HG02571 (cell line): ENCODE results near the gene SLC6A20.

Experiments used
- ATAC-seq: cut with Tn5 transposase; IDR thresholded peaks from one replicate; pipeline ENCODE4 v1.9.1; 2021; ENCODE audit warnings: mild to moderate bottlenecking, moderate library complexity; ENCODE audit not compliant: unreplicated experiment

The SLC6A20 gene

DNA sequence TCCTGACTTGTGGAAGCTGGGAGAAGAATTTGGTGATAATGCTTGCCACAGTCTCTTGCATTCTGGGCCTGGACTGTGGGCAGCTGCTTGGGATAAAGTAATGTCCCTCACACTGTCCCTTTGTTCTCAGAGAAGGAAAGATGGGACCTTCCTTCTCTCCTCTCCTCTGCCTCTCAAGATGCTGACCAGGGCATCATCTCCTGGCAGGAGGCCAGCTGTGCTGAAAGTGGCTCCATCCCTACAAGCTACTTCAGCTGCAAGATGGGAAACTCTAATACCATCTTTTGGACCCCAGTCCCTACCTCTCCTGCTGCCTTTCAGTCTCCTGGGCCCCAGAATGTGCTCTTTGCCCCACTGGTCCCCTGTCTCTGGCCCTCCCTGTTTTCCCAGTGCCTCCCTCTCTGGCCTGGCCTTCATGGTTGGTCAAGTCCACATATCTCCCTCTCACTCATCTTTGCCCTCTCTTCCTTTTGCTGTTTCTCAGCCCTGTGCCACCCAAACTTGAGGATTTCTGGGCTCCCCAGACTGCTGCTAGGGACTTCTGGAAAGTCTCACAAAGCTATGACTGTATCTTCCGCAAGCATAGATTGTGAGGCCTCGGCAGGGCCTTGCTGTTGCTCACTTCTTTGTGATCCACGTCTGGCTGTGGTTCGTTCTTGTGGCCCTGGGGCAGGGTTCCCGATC lies 7.1 kb upstream of the SLC6A20 start:
- ATAC-seq: no peak

DNA sequence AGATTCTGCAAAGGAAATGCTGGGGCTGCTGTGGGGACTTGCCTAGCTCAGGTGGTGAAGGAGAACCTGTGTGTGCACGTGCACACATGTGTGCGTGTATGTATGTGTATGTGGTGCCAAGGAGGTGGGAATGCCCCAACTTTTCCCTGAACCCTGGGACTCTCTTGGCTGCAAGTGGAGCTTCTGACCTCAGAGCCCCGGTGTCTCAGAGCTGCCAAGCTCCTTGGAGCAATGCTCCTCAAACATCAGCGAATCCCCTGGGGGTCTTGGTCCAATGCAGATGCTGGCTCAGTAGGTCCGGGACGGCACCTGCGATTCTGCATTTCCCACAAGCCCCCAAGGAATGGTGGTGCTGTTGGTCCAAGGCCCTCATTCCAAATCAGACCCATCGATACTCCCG lies 5.8 kb upstream of the SLC6A20 start:
- ATAC-seq: no peak

DNA sequence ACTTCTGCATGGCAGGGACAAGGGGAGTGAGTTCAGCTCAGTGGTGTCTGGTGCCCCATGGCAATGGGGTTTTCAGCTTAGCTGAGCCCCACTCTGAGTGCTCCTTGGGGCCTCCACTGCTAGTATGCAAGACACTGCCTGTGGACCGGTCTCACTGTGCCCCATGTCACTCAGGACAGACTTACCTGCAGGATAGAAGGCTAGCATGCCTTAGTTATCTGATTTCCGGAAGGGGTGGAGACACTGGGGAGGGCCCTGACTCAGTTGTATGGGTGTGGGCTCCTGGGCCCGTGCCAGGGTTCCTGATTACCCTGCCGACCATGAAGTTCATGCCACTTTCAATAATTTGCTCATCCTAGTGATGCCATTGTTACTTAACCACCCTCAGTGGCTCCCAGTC lies 4.3 kb upstream of the SLC6A20 start:
- ATAC-seq: no peak

DNA sequence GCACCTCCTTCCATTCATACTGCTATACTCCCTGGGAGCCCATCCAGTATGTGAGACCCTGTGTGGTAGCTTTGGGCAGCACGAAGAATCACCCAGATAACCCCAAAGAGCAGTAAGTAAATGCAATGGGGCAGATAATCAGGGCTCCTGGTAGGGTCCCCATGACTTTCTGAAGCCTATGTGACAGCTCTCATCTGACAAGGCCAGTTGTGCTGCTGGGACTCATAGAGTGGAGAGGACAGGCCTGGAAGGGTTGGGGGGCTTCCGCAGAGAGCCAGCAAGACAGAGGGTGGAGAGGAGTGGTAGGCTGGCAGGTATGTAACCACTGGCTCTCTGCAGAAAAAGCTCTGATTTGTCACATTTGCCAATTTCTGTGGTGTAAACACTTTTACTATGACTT lies 3.2 kb upstream of the SLC6A20 start:
- no peak for ATAC-seq

DNA sequence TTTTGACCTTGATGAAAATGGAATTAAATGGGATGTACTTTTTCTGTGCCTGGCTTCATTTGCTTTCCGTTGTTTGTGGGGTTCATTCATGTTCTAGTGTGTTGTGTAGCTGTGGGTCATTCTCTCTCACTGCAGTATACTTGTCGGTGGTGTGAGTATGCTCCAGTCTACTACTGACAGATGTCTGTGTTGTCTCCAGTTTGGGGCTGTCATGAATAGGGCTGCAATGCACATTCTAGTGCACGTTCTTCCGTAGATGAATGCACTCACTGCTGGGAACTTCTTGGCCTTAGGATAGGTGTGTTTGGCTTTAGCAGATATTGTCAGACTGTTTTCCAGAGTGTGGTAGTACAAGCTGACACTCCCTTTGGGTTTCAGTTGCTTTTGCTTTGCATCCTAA lies 1.7 kb upstream of the SLC6A20 start:
- no peak for ATAC-seq

DNA sequence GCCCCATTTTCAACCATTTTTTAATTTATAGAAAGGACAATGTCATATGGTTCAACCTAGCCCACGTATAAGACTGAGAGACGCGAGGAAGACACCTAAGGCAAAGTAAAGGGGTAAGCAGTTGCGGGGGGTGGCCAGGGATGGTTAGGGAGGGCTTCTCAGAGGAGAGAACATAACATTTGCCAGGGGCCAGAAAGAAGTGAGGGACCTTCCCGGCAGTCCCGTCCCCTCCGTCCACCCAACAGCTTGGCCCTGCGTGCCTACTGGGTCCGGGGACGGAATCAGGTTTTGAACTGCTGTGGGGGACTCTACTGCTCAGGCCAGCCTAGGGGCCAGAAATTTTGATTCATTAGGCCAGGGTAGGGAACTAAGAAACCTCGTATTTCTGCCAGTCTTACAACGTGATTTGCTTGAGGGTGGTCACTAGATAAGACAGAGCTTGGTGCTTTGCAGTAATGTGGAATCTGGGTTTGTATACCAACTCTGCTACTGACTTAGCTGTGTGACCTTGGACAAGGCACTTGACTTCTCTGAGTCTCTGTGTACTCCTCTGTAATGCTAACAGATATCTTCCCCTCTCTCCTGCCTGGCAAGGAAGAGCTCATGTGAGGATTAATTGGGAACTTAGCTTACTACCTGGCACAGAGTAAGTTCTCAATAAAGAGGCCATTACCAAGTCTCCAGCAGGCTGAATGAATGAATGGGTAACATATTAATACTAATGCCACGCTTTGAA lies 734 bp upstream of the SLC6A20 start:
- no peak for ATAC-seq

DNA sequence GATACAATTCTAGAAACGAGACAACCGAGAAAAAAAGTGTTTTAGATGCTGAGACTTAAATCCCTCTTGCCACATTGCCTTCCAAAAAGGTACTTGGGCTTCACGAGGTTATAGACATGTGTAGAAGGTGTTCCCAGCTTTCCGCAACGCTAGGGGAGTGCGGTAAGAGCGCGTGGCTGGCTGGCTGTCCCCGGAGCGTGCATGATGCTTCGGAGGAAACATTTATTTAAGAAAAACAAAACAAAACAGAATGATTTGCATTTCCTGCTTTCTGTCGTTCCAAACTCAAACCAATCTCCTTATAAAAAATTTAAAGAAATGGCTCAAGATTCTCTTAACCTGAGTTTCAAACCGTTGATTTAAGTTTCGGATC lies 841 bp downstream of the SLC6A20 start:
- ATAC-seq: no peak

DNA sequence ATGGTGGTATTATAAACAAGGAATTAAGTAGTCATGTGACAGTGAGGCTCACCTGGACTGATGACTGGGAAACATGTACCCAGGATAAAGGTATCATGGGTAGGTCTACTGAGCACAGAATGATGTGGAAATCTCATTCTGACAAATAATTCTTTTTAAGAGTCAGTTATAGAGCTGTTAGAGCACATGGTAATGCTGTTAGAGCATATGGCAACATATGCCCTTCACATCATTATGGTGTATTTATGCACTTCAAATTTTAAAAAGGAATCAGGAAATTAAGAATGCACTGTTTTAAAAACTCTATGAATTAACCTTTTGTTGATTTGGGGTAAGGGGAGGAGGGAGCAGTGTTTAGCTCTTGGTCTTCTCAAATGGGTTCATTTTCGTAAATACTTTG lies 1.7 kb downstream of the SLC6A20 start:
- no peak for ATAC-seq

DNA sequence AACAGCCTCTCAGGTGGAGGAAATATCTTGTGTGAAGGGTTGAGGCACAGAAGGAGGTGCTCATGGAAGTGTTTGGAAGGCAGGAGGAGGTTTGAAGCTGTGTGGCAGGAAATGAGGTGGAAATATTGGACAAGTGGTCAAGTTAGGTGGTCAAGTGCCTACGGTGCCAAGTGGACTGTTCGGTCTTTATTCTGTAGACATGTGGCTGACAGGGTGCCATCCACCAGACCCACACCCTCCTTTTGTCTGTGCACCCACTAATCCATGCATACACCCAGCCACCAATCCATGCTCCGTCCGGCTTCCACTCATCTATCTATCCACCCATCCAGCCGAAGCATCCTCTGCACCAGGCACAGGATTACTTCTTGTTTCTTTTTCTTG lies 2.2 kb downstream of the SLC6A20 start:
- ATAC-seq: no peak

DNA sequence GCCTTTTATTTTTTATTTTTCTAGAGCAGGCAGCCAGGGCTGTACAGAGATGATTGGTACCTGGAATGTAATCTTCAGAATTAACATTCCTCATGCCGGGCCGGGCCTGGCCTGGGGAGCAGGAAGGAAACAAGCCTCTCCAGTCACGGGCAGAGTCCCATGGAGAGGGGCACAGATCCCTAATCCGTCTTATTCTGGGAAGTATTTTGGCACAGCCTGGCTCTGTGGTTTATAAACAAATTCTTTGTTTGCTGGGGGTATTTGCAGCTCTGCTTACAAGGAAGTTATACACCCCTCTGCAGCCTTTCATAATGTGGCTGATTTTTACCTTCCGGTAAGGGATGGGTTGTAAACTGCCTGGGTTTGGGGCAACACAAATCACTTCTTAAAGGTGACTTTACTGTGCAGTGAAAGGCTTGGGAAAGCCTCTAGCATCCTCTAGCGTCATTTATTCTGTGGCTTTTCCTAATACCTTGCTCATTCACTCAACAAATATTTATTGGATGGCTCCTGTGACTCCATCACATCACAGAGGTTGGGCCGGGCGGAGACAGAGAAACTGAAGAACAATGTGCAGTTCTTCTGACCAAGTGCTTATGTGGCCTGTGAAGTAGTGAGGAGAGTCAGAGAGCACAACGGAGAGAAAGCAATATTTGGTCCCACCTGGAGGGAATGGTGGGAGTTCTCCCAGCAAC lies 2.7 kb downstream of the SLC6A20 start:
- ATAC-seq: no peak

DNA sequence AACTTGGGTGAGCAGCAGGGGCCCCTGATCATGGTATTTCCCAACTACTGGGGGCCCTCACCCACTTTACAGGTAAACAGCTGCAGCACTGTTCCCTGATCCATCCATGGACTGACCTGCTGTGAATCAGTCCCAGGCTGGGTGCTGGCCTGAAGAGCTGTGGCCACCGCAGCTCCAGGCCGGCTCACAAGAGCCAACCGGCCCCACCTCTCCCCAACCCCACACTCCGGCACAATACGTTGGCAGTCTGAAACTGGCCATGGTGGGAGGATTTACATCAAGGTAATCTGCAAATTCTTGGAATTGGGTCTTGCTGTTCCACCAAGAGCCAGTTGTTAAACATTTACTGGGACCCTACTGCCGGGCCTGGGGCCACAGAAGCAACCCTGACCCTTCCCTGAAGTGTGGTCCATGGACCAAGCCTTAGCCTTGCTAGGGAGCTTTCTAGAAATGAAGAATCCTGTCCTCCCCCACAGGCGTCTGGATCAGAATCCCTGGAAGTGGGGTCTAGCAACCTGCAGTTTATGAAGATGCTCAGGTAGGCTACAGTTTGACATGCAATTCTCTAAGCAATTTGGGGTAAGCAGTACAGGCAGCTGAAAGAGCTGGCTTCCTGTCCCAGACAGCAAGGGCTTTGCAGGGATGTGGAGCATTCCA lies 3.7 kb downstream of the SLC6A20 start:
- ATAC-seq: no peak

DNA sequence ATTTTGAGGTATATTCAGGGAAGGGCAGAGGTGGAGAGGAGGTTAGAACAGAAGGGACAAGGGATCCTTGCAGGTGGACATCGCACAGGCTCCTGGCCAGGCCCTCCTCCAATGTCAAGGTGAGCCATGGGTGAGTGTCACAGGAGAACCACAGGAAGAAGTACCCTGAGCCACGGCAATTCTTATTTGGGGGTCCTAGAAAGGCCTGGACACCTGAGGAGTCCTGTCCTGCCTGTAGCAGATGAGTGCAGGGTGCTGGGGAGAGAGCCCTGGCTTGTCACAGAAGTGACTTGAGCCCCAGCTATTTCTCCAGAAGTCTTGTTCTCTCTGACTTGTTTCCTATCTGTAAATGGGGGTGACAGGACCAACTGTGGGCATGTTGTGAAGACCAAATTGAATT lies 4.3 kb downstream of the SLC6A20 start:
- ATAC-seq: no peak

DNA sequence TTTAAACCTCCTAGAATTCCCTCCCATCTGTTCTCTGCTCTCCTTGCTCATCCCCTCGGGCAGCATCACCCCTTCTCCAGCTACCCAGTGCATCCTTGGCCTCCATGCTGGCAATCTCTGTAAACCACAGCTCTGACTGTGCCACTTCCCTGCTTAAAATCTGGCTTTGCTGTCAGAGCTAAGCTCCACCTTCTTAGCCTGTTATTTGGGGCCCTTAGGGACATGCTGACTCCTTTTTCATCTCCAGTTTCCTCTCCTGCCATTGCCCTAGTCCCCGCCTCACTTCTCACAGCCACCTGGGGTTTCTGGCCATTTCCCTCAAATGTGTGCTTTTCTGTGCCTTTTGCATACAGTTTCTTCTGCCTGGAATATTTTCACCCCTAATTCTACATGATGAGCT lies 5.7 kb downstream of the SLC6A20 start:
- no peak for ATAC-seq

DNA sequence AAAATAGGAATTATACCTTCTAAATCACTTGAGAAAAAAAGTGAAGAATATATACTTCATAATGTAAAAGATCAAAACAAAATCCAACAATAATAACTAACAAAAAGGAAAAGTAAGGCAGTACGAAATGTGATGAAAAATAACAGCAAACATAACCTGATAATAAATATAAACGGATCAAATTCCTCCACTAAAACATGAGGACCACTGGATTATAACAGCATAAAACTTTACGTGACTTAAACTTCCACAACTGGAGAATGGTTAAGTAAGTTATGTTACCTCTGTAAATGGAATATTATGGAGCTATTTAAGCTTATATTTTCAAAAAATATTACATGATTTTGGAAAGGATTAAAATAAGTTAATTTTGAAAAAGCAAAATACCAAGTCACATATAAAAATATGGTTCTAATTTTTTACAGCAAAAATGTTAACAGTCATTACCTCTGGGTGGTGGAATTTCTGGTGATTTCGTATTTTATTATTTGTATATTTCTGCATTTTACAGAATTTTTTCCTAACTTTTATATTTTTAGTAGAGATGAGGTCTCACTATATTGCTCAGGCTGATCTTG lies 7.0 kb downstream of the SLC6A20 start:
- no peak for ATAC-seq

DNA sequence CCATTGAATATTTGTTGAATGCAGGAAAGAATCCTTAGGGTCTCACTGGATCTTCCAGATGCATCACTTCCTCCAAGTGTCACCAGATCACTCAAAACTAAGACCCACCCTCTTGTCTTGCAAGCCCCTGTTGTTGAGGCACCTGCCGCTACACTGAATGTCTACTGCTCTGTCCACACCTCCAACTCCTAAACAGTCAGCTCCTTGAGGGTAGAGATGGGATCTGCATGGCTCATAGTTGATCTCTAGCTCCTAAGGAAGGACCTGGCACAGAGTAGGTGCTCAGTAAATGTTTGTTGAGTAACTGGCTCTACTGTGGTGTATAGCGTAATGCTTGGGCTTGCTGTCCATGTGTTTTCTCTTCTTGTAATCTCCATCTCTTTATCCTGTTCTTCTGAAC lies 8.8 kb downstream of the SLC6A20 start:
- no peak for ATAC-seq

DNA sequence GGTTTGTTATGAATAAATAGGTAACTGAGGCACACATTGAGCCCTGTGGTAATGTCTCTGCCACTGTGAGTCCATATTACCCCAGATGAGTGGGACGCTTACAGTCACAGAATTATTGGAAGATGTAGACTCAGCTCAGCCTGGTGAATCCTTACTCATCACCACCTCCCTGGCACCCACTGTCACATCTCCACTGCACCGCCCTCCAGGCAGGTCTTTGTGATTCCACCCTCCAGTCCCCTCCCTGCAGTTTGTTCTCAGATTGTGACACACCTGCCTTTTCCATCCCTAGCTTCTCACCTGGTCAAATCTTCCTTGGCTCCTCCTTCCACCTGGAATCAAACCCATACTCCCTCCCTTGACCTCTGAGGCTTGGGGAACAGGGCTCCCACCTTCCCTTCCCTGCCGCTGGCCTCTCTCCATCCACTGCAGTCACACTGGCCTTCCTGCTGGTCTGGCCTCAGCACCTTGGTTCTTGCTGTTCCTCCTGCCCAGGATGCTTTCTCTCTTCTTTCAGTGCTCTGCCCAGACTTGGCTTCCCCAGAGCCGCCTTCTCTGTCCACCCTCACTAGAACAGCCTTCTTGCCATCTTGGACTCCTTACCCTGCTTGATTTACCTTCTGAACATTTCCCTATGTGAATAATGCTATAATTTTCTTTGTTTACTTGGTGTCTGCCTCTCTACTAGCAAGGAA lies 9.4 kb downstream of the SLC6A20 start:
- no peak for ATAC-seq

DNA sequence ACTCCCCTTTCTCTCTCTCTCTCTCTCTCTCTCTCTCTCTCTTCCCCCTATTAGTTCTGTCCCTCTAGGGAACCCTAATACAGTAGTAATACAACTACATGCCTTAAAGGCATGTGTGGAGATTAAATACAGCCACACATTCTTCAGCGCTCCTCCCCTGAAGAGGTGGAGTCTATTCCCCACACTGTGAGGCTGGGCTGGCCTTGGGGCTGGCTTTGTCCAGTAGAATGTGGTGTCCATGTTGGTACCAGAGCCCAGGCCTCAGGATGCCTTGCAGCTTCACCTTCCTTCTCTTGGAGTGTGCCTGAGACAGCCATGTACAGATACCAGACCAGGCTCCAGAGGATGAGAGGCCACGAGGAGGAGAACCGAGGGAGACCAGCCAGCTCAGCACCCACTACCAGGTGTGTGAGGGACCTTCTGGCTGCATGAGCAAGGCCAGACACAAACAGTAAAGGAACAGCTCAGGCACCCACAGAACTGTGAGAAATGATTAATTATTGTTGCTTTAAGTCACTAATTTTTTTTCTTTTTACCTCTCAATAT lies 10.7 kb downstream of the SLC6A20 start:
- ATAC-seq: no peak

DNA sequence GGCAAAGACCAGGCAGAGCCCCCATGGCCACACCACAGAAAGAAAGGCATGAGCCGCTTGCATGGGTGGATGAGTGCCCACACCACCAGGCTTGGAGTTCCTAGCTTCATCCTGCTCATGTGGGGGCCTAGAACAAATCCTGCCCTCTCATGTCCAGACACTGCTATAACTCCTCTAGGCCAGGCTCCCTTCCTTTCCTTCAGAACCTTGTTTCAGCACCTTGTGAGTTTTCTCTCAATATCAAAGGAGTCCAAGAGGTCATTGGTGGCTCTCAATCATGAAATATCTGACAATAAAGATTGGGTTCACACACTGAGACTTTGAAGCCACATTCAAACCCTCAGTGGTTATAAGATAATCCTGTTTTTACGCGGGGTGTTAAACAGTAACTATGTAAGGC lies 12.7 kb downstream of the SLC6A20 start:
- no peak for ATAC-seq

DNA sequence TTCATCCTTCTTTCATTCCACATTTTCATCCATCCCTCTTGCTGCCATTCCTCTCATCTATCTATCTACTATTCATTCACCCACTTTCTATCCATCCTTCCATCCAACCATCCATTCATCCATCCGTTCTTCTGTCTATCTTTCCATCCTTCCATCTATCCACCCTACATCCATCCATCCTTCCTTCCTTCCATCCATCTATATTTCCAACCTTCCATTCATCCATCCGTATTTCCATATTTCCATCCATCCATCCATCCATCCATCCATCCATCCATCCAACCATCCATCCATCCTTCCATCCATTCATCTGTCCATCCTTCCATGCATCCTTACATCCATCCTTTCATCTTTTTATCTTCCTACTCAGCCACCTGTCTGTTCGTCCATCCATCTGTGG lies 14.0 kb downstream of the SLC6A20 start:
- no peak for ATAC-seq

DNA sequence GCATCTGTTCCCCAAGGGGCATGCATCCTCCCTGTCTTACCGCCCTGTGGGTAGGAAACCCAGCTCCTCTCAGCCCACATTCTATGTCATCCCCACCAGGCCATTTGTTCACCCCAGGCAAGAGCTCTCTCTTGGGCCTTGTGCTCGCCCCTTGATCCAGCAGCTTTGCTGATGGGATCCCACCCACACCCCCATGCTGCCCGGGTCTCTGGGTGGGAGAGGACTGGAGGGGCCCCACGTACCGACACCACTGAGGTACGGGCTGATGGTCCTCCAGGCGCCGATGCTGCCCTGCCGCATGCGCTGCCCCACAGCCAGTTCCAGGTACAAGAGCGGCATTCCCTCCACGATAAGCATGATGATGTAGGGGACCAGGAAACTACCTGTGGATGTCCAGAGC lies 14.5 kb downstream of the SLC6A20 start:
- no peak for ATAC-seq

DNA sequence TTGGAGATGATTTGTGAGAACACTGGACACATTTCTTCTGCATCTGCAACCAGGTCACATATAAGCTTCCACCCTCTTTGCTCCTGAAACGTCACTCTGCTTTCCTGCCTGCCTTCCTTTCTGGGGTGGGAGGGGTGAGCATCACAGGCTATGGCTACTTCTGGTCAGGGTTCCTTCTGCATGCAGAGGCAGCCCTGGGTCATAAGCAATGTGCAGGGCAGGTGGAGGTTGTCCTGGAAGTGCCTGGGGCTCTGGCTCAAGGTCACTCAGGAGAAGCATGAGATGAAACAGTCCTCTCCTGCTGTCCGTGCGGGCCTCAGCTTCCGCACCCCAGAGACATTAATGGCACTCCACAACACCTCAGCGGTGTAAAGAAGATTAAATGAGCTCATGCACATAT lies 15.1 kb downstream of the SLC6A20 start:
- ATAC-seq: no peak
